GM23248 (cell line): ENCODE measurements around the gene RTEL1. TPM values are rescaled to one million over a fixed set of nuclear protein-coding genes. Genes with fewer than 3 reads are reported as not detected.

Experiments
- DNase-seq: peaks from one replicate; pipeline ENCODE4 v3.0.0-alpha.2; 2015
- H2AFZ ChIP-seq: fragments of 200-600 bp; sonication (generic); 2 replicates; pipeline ENCODE4 v1.6.1; 2016; ENCODE audit warnings: antibody characterized with exemption
- H3F3A ChIP-seq: fragments of 200-600 bp; sonication (generic); 2 replicates; pipeline ENCODE4 v1.6.1; 2016; ENCODE audit warnings: mild to moderate bottlenecking, antibody characterized with exemption, mixed run types; ENCODE audit not compliant: insufficient read depth
- H3K27ac ChIP-seq: fragments of 200-600 bp; sonication (generic); 2 replicates; pipeline ENCODE4 v1.5.1; 2016; ENCODE audit warnings: mild to moderate bottlenecking
- H3K27me3 ChIP-seq: fragments of 200-600 bp; sonication (generic); replicated peaks from 2 replicates; pipeline ENCODE4 v1.6.1; 2016; ENCODE audit warnings: mild to moderate bottlenecking; ENCODE audit not compliant: insufficient read depth
- H3K36me3 ChIP-seq: fragments of 200-600 bp; sonication (generic); 2 replicates; pipeline ENCODE4 v1.6.1; 2016; ENCODE audit warnings: low read depth, mild to moderate bottlenecking
- H3K4me1 ChIP-seq: fragments of 200-600 bp; sonication (generic); 2 replicates; pipeline ENCODE4 v1.6.1; 2016; ENCODE audit warnings: mild to moderate bottlenecking; ENCODE audit not compliant: insufficient read depth
- H3K4me2 ChIP-seq: fragments of 200-600 bp; sonication (generic); one replicate; pipeline ENCODE4 v1.6.1; 2016; ENCODE audit warnings: mild to moderate bottlenecking; ENCODE audit not compliant: unreplicated experiment
- H3K4me3 ChIP-seq: fragments of 200-600 bp; sonication (generic); 2 replicates; pipeline ENCODE4 v1.5.1; 2016; ENCODE audit warnings: mild to moderate bottlenecking
- H3K79me2 ChIP-seq: fragments of 200-600 bp; sonication (generic); 2 replicates; pipeline ENCODE4 v1.6.1; 2016; ENCODE audit warnings: mild to moderate bottlenecking; ENCODE audit not compliant: insufficient read depth
- H3K9ac ChIP-seq: fragments of 200-600 bp; sonication (generic); 2 replicates; pipeline ENCODE4 v1.6.1; 2016; ENCODE audit warnings: mild to moderate bottlenecking
- H3K9me2 ChIP-seq: fragments of 200-600 bp; sonication (generic); 2 replicates; pipeline ENCODE4 v1.6.1; 2016; ENCODE audit warnings: mixed run types, mild to moderate bottlenecking, moderate library complexity; ENCODE audit not compliant: insufficient read depth
- H3K9me3 ChIP-seq: fragments of 200-600 bp; sonication (generic); one replicate; pipeline ENCODE4 v1.6.1; 2017; ENCODE audit warnings: low read depth
- H4K20me1 ChIP-seq: fragments of 200-600 bp; sonication (generic); 2 replicates; pipeline ENCODE4 v1.6.0; 2016; ENCODE audit not compliant: insufficient read depth
- EZH2 ChIP-seq: fragments of 200-600 bp; sonication (generic); IDR thresholded peaks from 2 replicates; pipeline ENCODE4 v1.6.1; 2018; ENCODE audit warnings: antibody characterized with exemption, mild to moderate bottlenecking; ENCODE audit not compliant: insufficient read depth, poor library complexity, severe bottlenecking
- EZH2phosphoT487 ChIP-seq: fragments of 200-600 bp; sonication (generic); IDR thresholded peaks from 2 replicates; pipeline ENCODE4 v1.6.1; 2018; ENCODE audit warnings: antibody characterized with exemption, moderate library complexity, mild to moderate bottlenecking, low read depth; ENCODE audit not compliant: insufficient read depth
- whole genome bisulfite sequencing, 2 experiments: methylation state at CpG; one replicate each; pipeline ENCODE4 v1.1.6; 2015 to 2017; ENCODE audit warnings: low lambda C conversion rate in 2 of 2, low coverage in 1 of 2; ENCODE audit errors: missing lambda C conversion rate in 2 of 2; 5-methylcytosine and 5-hydroxymethylcytosine counted together
- in situ Hi-C: fragments of 300-500 bp; cut with MboI; formaldehyde crosslinking; loops from 2 replicates; pipeline ENCODE4 v1.15.0; 2020
- polyA plus RNA-seq: library from polyadenylated mRNA; unstranded; fragments of >200 nt; fragmentation: Nextera tagmentation; extraction: Ambion mirVana; gene quantifications from 2 replicates; pipeline ENCODE4 v1.2.1, GENCODE V29; 2016
- total RNA-seq: library from RNA; depleted of rRNA; stranded (reverse); fragments of >200 nt; shearing (Covaris generic); gene quantifications from 2 replicates; pipeline ENCODE4 v1.2.3, GENCODE V29; 2014

Gene RTEL1
- total and polyA plus RNA-seq, 2 experiments from 2014 or later = 8.6 to 15.6 TPM

DNA sequence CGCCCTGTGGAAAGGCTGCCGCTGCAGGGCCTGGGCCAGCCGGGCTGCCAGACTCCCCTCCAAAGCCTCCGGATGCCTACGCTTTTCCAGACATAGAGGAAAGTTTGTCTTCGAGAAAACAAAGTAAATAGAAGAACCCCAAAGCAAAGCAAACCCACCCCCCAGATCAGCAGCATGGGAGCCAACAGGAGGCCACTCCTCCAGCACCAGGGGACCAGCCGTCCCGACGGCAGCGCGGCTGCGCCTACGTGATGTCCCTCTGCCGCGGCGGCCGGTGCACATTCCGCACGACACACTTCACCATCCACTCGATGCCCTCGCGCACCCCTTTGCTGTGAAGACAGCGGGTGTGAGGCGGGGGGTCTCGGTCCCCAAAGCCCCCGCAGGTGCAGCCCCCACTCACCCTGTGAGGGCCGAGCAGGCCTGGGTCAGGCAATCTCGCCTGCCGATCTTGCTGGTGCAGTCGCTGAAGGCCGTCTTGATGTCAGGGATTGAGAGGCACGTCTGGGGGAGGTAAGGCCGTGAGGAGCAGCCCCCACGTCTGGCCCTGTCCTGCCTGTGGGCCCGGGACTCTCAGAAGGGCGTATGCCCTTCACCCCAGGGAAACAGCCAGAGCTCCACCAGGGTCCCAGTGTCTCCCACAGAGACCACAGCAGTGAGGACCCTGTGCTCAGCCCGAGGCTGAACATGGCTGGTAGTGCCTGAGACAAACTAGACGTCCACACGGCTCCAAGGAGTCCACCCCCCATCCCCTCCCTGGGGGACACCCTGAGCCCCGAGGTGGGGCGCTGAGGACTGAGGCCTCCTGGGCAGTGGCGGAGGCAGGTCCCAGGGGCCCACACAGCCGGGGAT lies 42.3 kb downstream of the RTEL1 start:
- H3K36me3 ChIP-seq = 0 out of 2 replicates have a peak, but pooled peaks cover 3% of the 10 kb centered on the region
- DNase-seq = no peak
- 0 out of 2 replicates have a peak overlapping the region, but pooled peaks have one; percentile 72 for H3K9ac ChIP-seq
- H3K4me1 ChIP-seq = peaks cover 24% of the 10 kb centered on the region
- no peaks in the 10 kb centered on the region; the same call in 1 of the 2 replicates for H3F3A ChIP-seq
- H2AFZ ChIP-seq = no peak overlapping the region
- no peaks in the 10 kb centered on the region for H4K20me1 ChIP-seq
- H3K4me2 ChIP-seq = no peak overlapping the region
- in situ Hi-C loops = no loop called here
- TF ChIP-seq EZH2phosphoT487 = no peak
- 81 to 83% methylated on average over 36 to 43 of the region's 43 CpGs for WGBS, 2 experiments
- H3K27ac ChIP-seq = peak overlapping the region; percentile 87; the same call in 1 of the 2 replicates
- no peak overlapping the region for H3K4me3 ChIP-seq
- H3K27me3 ChIP-seq = no peaks in the 10 kb centered on the region
- H3K9me2 ChIP-seq = no peaks in the 10 kb centered on the region
- H3K79me2 ChIP-seq = peaks cover 23% of the 10 kb centered on the region
- no peaks in the 10 kb centered on the region for H3K9me3 ChIP-seq

DNA sequence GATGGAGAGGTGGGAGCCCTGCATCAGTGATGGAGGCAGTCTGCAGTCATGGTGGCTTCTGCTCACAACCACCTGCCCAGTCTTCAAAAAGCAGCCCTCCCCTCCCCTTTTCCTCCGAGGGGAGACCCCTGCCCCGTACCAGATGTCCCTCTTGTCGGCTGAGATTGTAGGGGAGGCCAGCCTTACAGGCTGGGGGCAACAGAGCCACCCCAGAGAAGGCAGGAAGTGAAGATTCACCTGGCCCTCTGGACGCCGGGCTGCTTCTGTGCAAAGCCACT lies 42.9 kb downstream of the RTEL1 start:
- in situ Hi-C loops = no loop called here
- Histone ChIP-seq H3K4me1 (peaks cover 27% of the 10 kb centered on the region), H3K27me3 (no peaks in the 10 kb centered on the region), H3K79me2 (peaks cover 28% of the 10 kb centered on the region), H3K9me3 (no peaks in the 10 kb centered on the region), H3K4me3 (no peak overlapping the region), H3K27ac (no peak overlapping the region), H3K36me3 (0 out of 2 replicates have a peak, but pooled peaks cover 3% of the 10 kb centered on the region), H3F3A (no peaks in the 10 kb centered on the region; the same call in 1 of the 2 replicates), H3K9me2 (no peaks in the 10 kb centered on the region), H3K4me2 (no peak overlapping the region), H3K9ac (no peak overlapping the region), H2AFZ (no peak overlapping the region), H4K20me1 (no peaks in the 10 kb centered on the region)
- DNase-seq = no peak
- TF ChIP-seq EZH2phosphoT487 (no peak), EZH2 (no peak)
- WGBS, 2 experiments = 57 to 79% methylated on average over 4 to 5 of the region's 5 CpGs

DNA sequence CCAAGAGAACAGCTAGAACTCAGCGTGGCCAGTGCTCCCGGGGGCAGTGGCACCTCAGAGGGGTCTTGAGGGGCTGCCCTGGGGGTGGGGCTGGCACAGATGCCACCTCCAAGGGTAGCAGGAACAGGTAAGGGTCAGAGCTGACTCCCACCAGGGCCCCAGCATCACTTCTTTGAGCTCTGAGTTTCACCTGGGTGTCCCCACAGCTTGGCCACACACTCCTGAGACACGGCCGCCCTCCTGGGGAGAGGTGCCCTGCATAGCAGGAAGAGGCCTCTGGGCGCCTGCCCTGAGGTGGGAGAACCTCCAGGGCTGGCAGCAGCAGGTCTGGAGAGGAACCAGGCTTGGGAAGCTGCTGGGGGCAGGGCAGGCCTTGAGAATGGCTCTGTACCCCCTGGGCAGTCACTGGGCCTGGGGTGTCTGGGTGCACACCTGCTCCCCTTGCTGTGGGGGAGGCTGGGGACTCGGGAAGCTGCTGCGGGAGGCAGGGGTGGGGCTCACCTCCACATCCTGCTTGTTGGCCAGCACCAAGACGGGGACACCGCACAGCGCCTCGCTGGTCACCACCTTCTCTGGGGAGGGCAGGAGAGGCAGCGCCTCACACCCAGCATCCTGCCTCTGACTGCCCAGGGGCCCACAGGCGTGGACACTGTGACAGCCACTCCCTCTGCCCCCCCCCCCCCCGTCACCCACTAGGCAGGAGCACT lies 43.4 kb downstream of the RTEL1 start:
- H3K27me3 ChIP-seq = no peaks in the 10 kb centered on the region
- DNase-seq = no peak
- H3F3A ChIP-seq = no peaks in the 10 kb centered on the region; the same call in 1 of the 2 replicates
- H3K4me1 ChIP-seq = peaks cover 32% of the 10 kb centered on the region
- H3K9me2 ChIP-seq = no peaks in the 10 kb centered on the region
- in situ Hi-C loops = no loop called here
- H3K9ac ChIP-seq = no peak overlapping the region
- H3K9me3 ChIP-seq = no peaks in the 10 kb centered on the region
- H4K20me1 ChIP-seq = no peaks in the 10 kb centered on the region
- WGBS, 2 experiments = 85 to 94% methylated on average over 5 to 14 of the region's 14 CpGs
- 0 out of 2 replicates have a peak, but pooled peaks cover 3% of the 10 kb centered on the region for H3K36me3 ChIP-seq
- no peak overlapping the region for H3K4me3 ChIP-seq
- TF ChIP-seq EZH2phosphoT487 = no peak
- TF ChIP-seq EZH2 = no peak
- H3K4me2 ChIP-seq = no peak overlapping the region
- peaks cover 33% of the 10 kb centered on the region for H3K79me2 ChIP-seq
- H2AFZ ChIP-seq = no peak overlapping the region
- H3K27ac ChIP-seq = no peak overlapping the region

DNA sequence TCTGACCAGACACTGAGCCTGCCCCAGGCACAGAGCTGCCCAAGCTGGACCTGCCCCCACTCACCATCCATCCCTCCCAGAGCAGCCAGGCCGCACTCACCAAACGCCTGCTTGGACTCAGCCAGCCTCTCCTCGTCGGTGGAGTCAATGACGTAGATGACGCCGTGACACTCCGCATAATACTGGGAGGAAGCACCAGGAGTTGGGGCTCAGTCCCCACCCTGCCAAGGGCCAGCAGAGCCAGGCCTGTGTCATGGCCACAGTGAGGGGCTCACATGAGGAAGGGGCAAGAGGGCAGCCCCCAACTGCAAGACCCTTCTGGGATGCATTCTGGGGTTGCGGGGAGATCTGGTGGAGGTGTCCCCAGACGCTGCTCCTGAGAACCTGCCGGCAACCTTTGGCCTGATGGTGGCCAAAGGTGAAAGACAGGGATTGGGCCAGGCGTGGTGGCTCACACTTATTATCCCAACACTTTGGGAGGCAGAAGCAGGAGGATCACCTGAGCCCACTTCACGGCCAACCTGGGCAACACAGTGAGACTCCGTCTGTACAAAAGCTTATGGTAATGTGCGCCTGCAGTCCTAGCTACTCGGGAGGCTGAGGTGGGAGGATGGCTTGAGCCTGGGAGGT lies 44.0 kb downstream of the RTEL1 start:
- H3K27ac ChIP-seq = no peak overlapping the region
- H2AFZ ChIP-seq = no peak overlapping the region
- H3K9me3 ChIP-seq = no peaks in the 10 kb centered on the region
- 0 out of 2 replicates have a peak, but pooled peaks cover 3% of the 10 kb centered on the region for H3K36me3 ChIP-seq
- H3F3A ChIP-seq = no peaks in the 10 kb centered on the region; the same call in 1 of the 2 replicates
- TF ChIP-seq EZH2 = no peak
- H3K9ac ChIP-seq = no peak overlapping the region
- H3K9me2 ChIP-seq = no peaks in the 10 kb centered on the region
- in situ Hi-C loops = no loop called here
- peaks cover 35% of the 10 kb centered on the region for H3K4me1 ChIP-seq
- no peak overlapping the region for H3K4me3 ChIP-seq
- DNase-seq = no peak
- no peak overlapping the region for H3K4me2 ChIP-seq
- peaks cover 40% of the 10 kb centered on the region for H3K79me2 ChIP-seq
- 79 to 86% methylated on average over 14 to 16 of the region's 16 CpGs for WGBS, 2 experiments
- H4K20me1 ChIP-seq = no peaks in the 10 kb centered on the region
- H3K27me3 ChIP-seq = no peaks in the 10 kb centered on the region
